HG03469 (cell line): ENCODE data around the gene CCDC134.

Experiments used
- ATAC-seq: cut with Tn5 transposase; IDR thresholded peaks from one replicate; pipeline ENCODE4 v1.9.1; 2021; ENCODE audit warnings: mild to moderate bottlenecking, moderate library complexity, moderate number of reproducible peaks; ENCODE audit not compliant: unreplicated experiment

Gene CCDC134

GRCh38 chr22:41800348-41801146 lies at the start of gene CCDC134:
Gene CCDC134 (plus strand): TSS chr22:41800679. CDS start chr22:41808891, 8,212 bp downstream.
- no peak for ATAC-seq

GRCh38 chr22:41752011-41752970 lies 48.2 kb upstream of the CCDC134 start:
- ATAC-seq: no peak

GRCh38 chr22:41753984-41754383 lies 46.5 kb upstream of the CCDC134 start:
- no peak for ATAC-seq

- ATAC-seq: no peak
These were observed 43.0 kb upstream of the CCDC134 start for GRCh38 chr22:41757502-41757901.

GRCh38 chr22:41758231-41758630 lies 42.2 kb upstream of the CCDC134 start:
- ATAC-seq: no peak

GRCh38 chr22:41762980-41763779 lies 37.3 kb upstream of the CCDC134 start:
- no peak for ATAC-seq

- no peak for ATAC-seq
These were observed 34.0 kb upstream of the CCDC134 start for GRCh38 chr22:41766476-41766875.

- ATAC-seq: no peak
These were observed 32.0 kb upstream of the CCDC134 start for GRCh38 chr22:41768430-41768829.

GRCh38 chr22:41770715-41771468 lies 29.6 kb upstream of the CCDC134 start:
- no peak for ATAC-seq

GRCh38 chr22:41772198-41772597 lies 28.3 kb upstream of the CCDC134 start:
- ATAC-seq: no peak

- ATAC-seq: no peak
These were observed 27.8 kb upstream of the CCDC134 start for GRCh38 chr22:41772645-41773044.

- no peak for ATAC-seq
These were observed 25.1 kb upstream of the CCDC134 start for GRCh38 chr22:41775338-41775737.

GRCh38 chr22:41775976-41776375 lies 24.5 kb upstream of the CCDC134 start:
- no peak for ATAC-seq

- no peak for ATAC-seq
These were observed 24.1 kb upstream of the CCDC134 start for GRCh38 chr22:41776381-41776780.

- no peak for ATAC-seq
These were observed 22.6 kb upstream of the CCDC134 start for GRCh38 chr22:41777749-41778425.

- ATAC-seq: no peak
These were observed 20.5 kb upstream of the CCDC134 start for GRCh38 chr22:41779929-41780505.

- ATAC-seq: no peak
These were observed 19.6 kb upstream of the CCDC134 start for GRCh38 chr22:41780746-41781505.

- ATAC-seq: no peak
These were observed 19.0 kb upstream of the CCDC134 start for GRCh38 chr22:41781507-41781906.
